Endothelial cell of umbilical vein (primary cell): Measurements from ENCODE around the gene ZBED4. TPM values are rescaled to one million over a fixed set of nuclear protein-coding genes. Genes with fewer than 3 reads are reported as not detected.
"Not testable (repeated sequence)": the region's sequence is repeated elsewhere in the genome, so short reads cannot be mapped to it uniquely, and the experiment has no call there.

ENCODE experiments used
- BruUV-seq: library from RNA; stranded (reverse); fragments of 400-500 nt; replicated peaks from 2 replicates; lab custom pipeline; 2021; lab: Mats Ljungman, UMichigan
- CTCF ChIA-PET: fragments of 300-600, 350-600 bp; sonication (Branson Sonifier 250); formaldehyde crosslinking; loops from one replicate; lab custom pipeline; 2021; ENCODE audit warnings: antibody characterized with exemption, inconsistent platforms; lab: Charles Lee
- POLR2A ChIA-PET: fragments of 300-600, 350-600 bp; sonication (Branson Sonifier 250); formaldehyde crosslinking; loops from one replicate; lab custom pipeline; 2021; ENCODE audit warnings: antibody characterized with exemption, inconsistent platforms; lab: Charles Lee
- DNase-seq: peaks from one replicate; pipeline ENCODE4 v3.0.0-alpha.2; 2011; ENCODE audit warnings: low read depth, low spot score
- FAIRE-seq: peaks from 2 replicates; lab custom pipeline; 2011; peaks lifted over from hg19 to GRCh38; lab: Jason Lieb, UNC
- H2AFZ ChIP-seq: 2 replicates; pipeline ENCODE4 v1.6.0; 2012; ENCODE audit warnings: low read depth, low read length, control low read depth, inconsistent platforms
- H3K27ac ChIP-seq: 2 replicates; pipeline ENCODE4 v1.5.1; 2011; ENCODE audit warnings: low read depth, mild to moderate bottlenecking, control low read depth, low read length, moderate library complexity; ENCODE audit not compliant: insufficient read depth
- H3K27me3 ChIP-seq, 2 experiments: 2 replicates each; pipeline versions ENCODE4 v1.6.0 to v1.6.1; 2011; ENCODE audit warnings: low read length in 2 of 2, mixed read lengths in 1 of 2; ENCODE audit not compliant: control insufficient read depth in 2 of 2, insufficient read depth in 2 of 2
- H3K36me3 ChIP-seq, 2 experiments: 2 replicates in 1 of 2; 3 replicates in 1 of 2; pipeline ENCODE4 v1.5.1; 2011; ENCODE audit warnings: low read length in 2 of 2, mild to moderate bottlenecking in 1 of 2, moderate library complexity in 1 of 2; ENCODE audit not compliant: control insufficient read depth in 2 of 2, insufficient read depth in 2 of 2; ENCODE audit errors: extremely low read depth in 1 of 2
- H3K4me1 ChIP-seq: 3 replicates; pipeline ENCODE4 v1.5.1; 2011; ENCODE audit warnings: mild to moderate bottlenecking, low read length; ENCODE audit not compliant: control insufficient read depth, insufficient read depth; ENCODE audit errors: extremely low read depth
- H3K4me2 ChIP-seq: 2 replicates; pipeline ENCODE4 v1.6.1; 2011; ENCODE audit warnings: low read length, control low read depth, mixed read lengths; ENCODE audit not compliant: insufficient read depth
- H3K4me3 ChIP-seq, 3 experiments: fragments of 200-600 bp in 1 of 3; sonication (generic), shearing (Covaris generic) in 1 of 3; replicated peaks in 1 of 3; 2 replicates each; pipeline ENCODE4 v1.5.1; 2011 to 2016; ENCODE audit warnings: control low read depth in 3 of 3, low read length in 3 of 3, mild to moderate bottlenecking in 2 of 3, inconsistent platforms in 1 of 3, low read depth in 1 of 3, moderate library complexity in 1 of 3; ENCODE audit not compliant: insufficient read depth in 1 of 3
- H3K79me2 ChIP-seq: 2 replicates; pipeline ENCODE4 v1.6.0; 2012; ENCODE audit warnings: low read length, inconsistent platforms; ENCODE audit not compliant: control insufficient read depth, insufficient read depth
- H3K9ac ChIP-seq: replicated peaks from 2 replicates; pipeline ENCODE3; 2011; ENCODE audit warnings: low read length, control low read depth; ENCODE audit not compliant: insufficient read depth; ENCODE audit errors: extremely low read depth
- H3K9me1 ChIP-seq: replicated peaks from 3 replicates; pipeline ENCODE4 v1.6.0; 2011; ENCODE audit warnings: mild to moderate bottlenecking, low read length; ENCODE audit not compliant: control insufficient read depth, insufficient read depth; ENCODE audit errors: extremely low read depth
- H3K9me3 ChIP-seq: replicated peaks from 2 replicates; pipeline ENCODE4 v1.5.1; 2012; ENCODE audit warnings: low read length, inconsistent platforms; ENCODE audit not compliant: control insufficient read depth, insufficient read depth
- H4K20me1 ChIP-seq: replicated peaks from 2 replicates; pipeline ENCODE3; 2011; ENCODE audit warnings: mild to moderate bottlenecking, low read length; ENCODE audit not compliant: control insufficient read depth, insufficient read depth; ENCODE audit errors: extremely low read depth
- CTCF ChIP-seq, 2 donors: IDR thresholded peaks; 1 replicate in 1 of 2; 2 replicates in 1 of 2; pipeline ENCODE4 v1.5.1; 2011; ENCODE audit warnings: low read length in 2 of 2, mild to moderate bottlenecking in 2 of 2, moderate library complexity in 2 of 2, control low read depth in 1 of 2, inconsistent platforms in 1 of 2, low read depth in 1 of 2; ENCODE audit not compliant: insufficient read depth in 1 of 2; ENCODE audit errors: extremely low read depth in 1 of 2
- EZH2 ChIP-seq: IDR thresholded peaks from 2 replicates; pipeline ENCODE4 v1.6.1; 2012; ENCODE audit warnings: borderline replicate concordance, low read depth, mild to moderate bottlenecking, moderate library complexity, low read length, inconsistent platforms; ENCODE audit not compliant: severe bottlenecking
- FOS ChIP-seq: IDR thresholded peaks from 2 replicates; pipeline ENCODE4 v1.6.1; 2011; ENCODE audit warnings: mild to moderate bottlenecking, low read length, moderate library complexity, borderline replicate concordance; ENCODE audit not compliant: insufficient read depth
- GATA2 ChIP-seq: IDR thresholded peaks from 2 replicates; pipeline ENCODE4 v1.7.0; 2011; ENCODE audit warnings: low read depth, mild to moderate bottlenecking, moderate library complexity, mixed read lengths, low read length; ENCODE audit not compliant: insufficient read length, insufficient read depth
- JUN ChIP-seq: IDR thresholded peaks from 2 replicates; pipeline ENCODE4 v1.6.1; 2011; ENCODE audit warnings: borderline replicate concordance, low read depth; ENCODE audit not compliant: insufficient read length, insufficient read depth
- MAX ChIP-seq: IDR thresholded peaks from 2 replicates; pipeline ENCODE4 v1.6.1; 2011; ENCODE audit not compliant: insufficient read depth, insufficient read length
- MYC ChIP-seq: IDR thresholded peaks from one replicate; pipeline ENCODE4 v1.6.1; 2011; ENCODE audit warnings: mild to moderate bottlenecking, low read depth, low read length
- POLR2A ChIP-seq: IDR thresholded peaks from 2 replicates; pipeline ENCODE4 v1.6.1; 2012; ENCODE audit warnings: low read depth, mild to moderate bottlenecking, control low read depth, low read length
- POLR2AphosphoS5 ChIP-seq: IDR thresholded peaks from 2 replicates; pipeline ENCODE4 v1.6.1; 2012; ENCODE audit warnings: low read depth, mild to moderate bottlenecking, control low read depth, low read length, moderate library complexity; ENCODE audit not compliant: insufficient read depth
- dilution Hi-C: fragments of 300-500 bp; cut with MboI; formaldehyde crosslinking; loops from one replicate; pipeline ENCODE4 v1.15.0; 2019; ENCODE audit warnings: low sequenced_read_pairs; ENCODE audit not compliant: extremely low pct_ligation_motif_present
- intact Hi-C: fragments of 100-400 bp; cut with micrococcal nuclease; formaldehyde crosslinking; loops from one replicate; pipeline ENCODE4 v1.10.0; 2022
- polyA plus RNA-seq, 4 experiments: library from polyadenylated mRNA; depleted of rRNA in 3 of 4; stranded (reverse) in 3 of 4; unstranded in 1 of 4; fragments of >200 nt; gene quantifications; 2 replicates each; pipeline versions ENCODE4 v1.2.1 to v1.2.3, GENCODE V29; 2011 to 2012; ENCODE audit warnings: missing spikeins in 1 of 4
- total RNA-seq: library from RNA; stranded (reverse); gene quantifications from 2 replicates; pipeline ENCODE4 v1.2.3, GENCODE V29; 2021

The ZBED4 gene
- total and polyA plus RNA-seq, 2 donors (not counting 3 experiments of a cell fraction or from before 2014, with no cell fraction given), result 8.6 to 18.2 TPM

- Histone ChIP-seq H3K27ac (no peak overlapping the region), H3K4me3 (no peak overlapping the region), H3K36me3 (peaks cover 20 to 64% of the 10 kb centered on the region in 2 experiments), H3K9me1 (no peaks in the 10 kb centered on the region), H3K4me1 (peaks cover 6% of the 10 kb centered on the region), H3K4me2 (no peak overlapping the region), H4K20me1 (peaks cover 11% of the 10 kb centered on the region), H2AFZ (no peak overlapping the region), H3K27me3 (no peaks in the 10 kb centered on the region), H3K9ac (no peak overlapping the region), H3K79me2 (peaks cover 99% of the 10 kb centered on the region), H3K9me3 (no peaks in the 10 kb centered on the region)
- DNase-seq (no peak), FAIRE-seq (no peak)
- ChIA-PET CTCF (interaction anchor here (1.1 to 1.3 kb wide), 2 partner anchors 13 to 18 kb away, joined by 3 read pairs; no protein-coding TSS in a partner anchor), POLR2A (no interaction called here)
- dilution Hi-C loops, result no loop called here
- no TSS peak for BruUV-seq
- TF ChIP-seq EZH2, result no peak
- no peak for TF ChIP-seq MAX
- no peak for TF ChIP-seq CTCF (IDR thresholded peaks at IDR 0.05; ENCODE audit: extremely low read depth in 1 of 2, insufficient read depth in 1 of 2, low read depth in 1 of 2, low read length in 2 of 2)
- TF ChIP-seq GATA2, result no peak
- TF ChIP-seq POLR2AphosphoS5, result no peak
- TF ChIP-seq FOS, result no peak
- TF ChIP-seq JUN, result no peak
- TF ChIP-seq POLR2A, result no peak
- no peak for TF ChIP-seq MYC
- intact Hi-C loops, result no loop called here
Observed at GRCh38 chr22:49820984-49821383, 32.7 kb upstream of the ZBED4 start.

- peaks cover 11% of the 10 kb centered on the region for H4K20me1 ChIP-seq
- intact Hi-C loops, H3K9ac ChIP-seq, H2AFZ ChIP-seq, H3K9me1 ChIP-seq, BruUV-seq, H3K27ac ChIP-seq, FAIRE-seq, POLR2A ChIA-PET, H3K4me2 ChIP-seq, dilution Hi-C loops, H3K4me3 ChIP-seq, H3K4me1 ChIP-seq, H3K9me3 ChIP-seq, DNase-seq, H3K27me3 ChIP-seq: not testable (repeated sequence)
- peaks cover 20 to 58% of the 10 kb centered on the region in 2 experiments for H3K36me3 ChIP-seq
- peaks cover 99% of the 10 kb centered on the region for H3K79me2 ChIP-seq
- CTCF ChIA-PET, result interaction anchor here (1.1 to 1.3 kb wide), 2 partner anchors 18 to 209 kb away, joined by 3 to 4 read pairs; no protein-coding TSS in a partner anchor
Observed at GRCh38 chr22:49821741-49822140, 31.9 kb upstream of the ZBED4 start.
